ENCODE measurements around the gene LGALSL.

The LGALSL gene

GRCh38 chr2:64469261-64469660 lies 15.3 kb downstream of the LGALSL start:
- Mint-ChIP-seq H3K4me1 (ENCODE audit: low read depth in 2 of 2) (no peaks in the 10 kb centered on the region), H3K9me3 (no peaks in the 10 kb centered on the region), H3K27ac (no peak overlapping the region), H3K4me3 (no peak overlapping the region), H3K27me3 (peaks cover 0 to 24% of the 10 kb centered on the region in 2 donors), H3K36me3 (ENCODE audit: insufficient read depth) (peaks cover 3% of the 10 kb centered on the region)
- DNase-seq, result no peak
- ATAC-seq (replicated peaks), result no peak

GRCh38 chr2:64470071-64470470 lies 16.1 kb downstream of the LGALSL start:
- Mint-ChIP-seq H3K36me3 (ENCODE audit: insufficient read depth) (peaks cover 3% of the 10 kb centered on the region), H3K9me3 (no peaks in the 10 kb centered on the region), H3K27ac (no peak overlapping the region), H3K4me1 (ENCODE audit: low read depth in 2 of 2) (no peaks in the 10 kb centered on the region), H3K27me3 (peaks cover 6 to 30% of the 10 kb centered on the region in 2 donors), H3K4me3 (no peak overlapping the region)
- DNase-seq, result no peak
- no peak for ATAC-seq (replicated peaks)

- Mint-ChIP-seq H3K4me1 (ENCODE audit: low read depth in 2 of 2) (no peaks in the 10 kb centered on the region), H3K36me3 (ENCODE audit: insufficient read depth) (peaks cover 3% of the 10 kb centered on the region), H3K9me3 (no peaks in the 10 kb centered on the region), H3K27me3 (peaks cover 6 to 30% of the 10 kb centered on the region in 2 donors), H3K4me3 (no peak overlapping the region), H3K27ac (no peak overlapping the region)
- ATAC-seq (replicated peaks), result no peak
- DNase-seq, result no peak
Observed at GRCh38 chr2:64470766-64471295, 16.9 kb downstream of the LGALSL start.

GRCh38 chr2:64471600-64471999 lies 17.6 kb downstream of the LGALSL start:
- Mint-ChIP-seq H3K4me3 (no peak overlapping the region), H3K27ac (no peak overlapping the region), H3K27me3 (peaks cover 6 to 30% of the 10 kb centered on the region in 2 donors), H3K36me3 (ENCODE audit: insufficient read depth) (peaks cover 3% of the 10 kb centered on the region), H3K4me1 (ENCODE audit: low read depth in 2 of 2) (no peaks in the 10 kb centered on the region), H3K9me3 (no peaks in the 10 kb centered on the region)
- no peak for DNase-seq
- no peak for ATAC-seq (replicated peaks)

- DNase-seq (no peak), ATAC-seq (replicated peaks) (no peak)
- Mint-ChIP-seq H3K27ac (no peak overlapping the region), H3K4me1 (ENCODE audit: low read depth in 2 of 2) (no peaks in the 10 kb centered on the region), H3K9me3 (no peaks in the 10 kb centered on the region), H3K4me3 (no peak overlapping the region), H3K27me3 (peaks cover 6 to 30% of the 10 kb centered on the region in 2 donors), H3K36me3 (ENCODE audit: insufficient read depth) (peaks cover 3% of the 10 kb centered on the region)
Observed at GRCh38 chr2:64472881-64473280, 18.9 kb downstream of the LGALSL start.

GRCh38 chr2:64474121-64474571 lies 20.2 kb downstream of the LGALSL start:
- H3K27me3 Mint-ChIP-seq, result peaks cover 6 to 29% of the 10 kb centered on the region in 2 donors
- no peak overlapping the region for H3K27ac Mint-ChIP-seq
- no peaks in the 10 kb centered on the region for H3K9me3 Mint-ChIP-seq
- ATAC-seq (replicated peaks) (no peak), DNase-seq (no peak)
- H3K36me3 Mint-ChIP-seq (ENCODE audit: insufficient read depth), result no peaks in the 10 kb centered on the region
- H3K4me3 Mint-ChIP-seq, result no peak overlapping the region
- no peaks in the 10 kb centered on the region for H3K4me1 Mint-ChIP-seq (ENCODE audit: low read depth in 2 of 2)

GRCh38 chr2:64474636-64475035 lies 20.7 kb downstream of the LGALSL start:
- Mint-ChIP-seq H3K36me3 (ENCODE audit: insufficient read depth) (no peaks in the 10 kb centered on the region), H3K9me3 (no peaks in the 10 kb centered on the region), H3K4me3 (no peak overlapping the region), H3K27me3 (peaks cover 6 to 24% of the 10 kb centered on the region in 2 donors), H3K27ac (no peak overlapping the region), H3K4me1 (ENCODE audit: low read depth in 2 of 2) (no peaks in the 10 kb centered on the region)
- DNase-seq, result no peak
- no peak for ATAC-seq (replicated peaks)

- Mint-ChIP-seq H3K36me3 (ENCODE audit: insufficient read depth) (no peaks in the 10 kb centered on the region), H3K27ac (no peak overlapping the region), H3K27me3 (peaks cover 6 to 22% of the 10 kb centered on the region in 2 donors), H3K4me1 (ENCODE audit: low read depth in 2 of 2) (no peaks in the 10 kb centered on the region), H3K9me3 (no peaks in the 10 kb centered on the region), H3K4me3 (no peak overlapping the region)
- DNase-seq, result no peak
- ATAC-seq (replicated peaks), result no peak
Observed at GRCh38 chr2:64477037-64477436, 23.1 kb downstream of the LGALSL start.

- H3K4me3 Mint-ChIP-seq, result no peak overlapping the region
- ATAC-seq (replicated peaks) (no peak), DNase-seq (no peak)
- no peak overlapping the region for H3K27ac Mint-ChIP-seq
- H3K27me3 Mint-ChIP-seq, result peaks cover 6 to 17% of the 10 kb centered on the region in 2 donors
- H3K4me1 Mint-ChIP-seq (ENCODE audit: low read depth in 2 of 2), result no peaks in the 10 kb centered on the region
- H3K9me3 Mint-ChIP-seq, result no peaks in the 10 kb centered on the region
- no peaks in the 10 kb centered on the region for H3K36me3 Mint-ChIP-seq (ENCODE audit: insufficient read depth)
Observed at GRCh38 chr2:64477979-64478378, 24.0 kb downstream of the LGALSL start.

GRCh38 chr2:64478502-64479230 lies 24.7 kb downstream of the LGALSL start:
- H3K9me3 Mint-ChIP-seq, result no peaks in the 10 kb centered on the region
- no peaks in the 10 kb centered on the region for H3K36me3 Mint-ChIP-seq (ENCODE audit: insufficient read depth)
- H3K4me3 Mint-ChIP-seq, result no peak overlapping the region
- ATAC-seq (replicated peaks) (no peak), DNase-seq (no peak)
- no peaks in the 10 kb centered on the region for H3K4me1 Mint-ChIP-seq (ENCODE audit: low read depth in 2 of 2)
- peaks cover 6 to 10% of the 10 kb centered on the region in 2 donors for H3K27me3 Mint-ChIP-seq
- no peak overlapping the region for H3K27ac Mint-ChIP-seq

- Mint-ChIP-seq H3K4me3 (no peak overlapping the region), H3K27ac (no peak overlapping the region), H3K4me1 (ENCODE audit: low read depth in 2 of 2) (no peaks in the 10 kb centered on the region), H3K27me3 (peaks cover 4% of the 10 kb centered on the region in 2 donors), H3K9me3 (no peaks in the 10 kb centered on the region), H3K36me3 (ENCODE audit: insufficient read depth) (no peaks in the 10 kb centered on the region)
- no peak for ATAC-seq (replicated peaks)
- no peak for DNase-seq
Observed at GRCh38 chr2:64479259-64480117, 25.5 kb downstream of the LGALSL start.

- no peak overlapping the region for H3K4me3 Mint-ChIP-seq
- no peaks in the 10 kb centered on the region for H3K36me3 Mint-ChIP-seq (ENCODE audit: insufficient read depth)
- H3K27ac Mint-ChIP-seq, result no peak overlapping the region
Observed at GRCh38 chr2:64481665-64482064, 27.7 kb downstream of the LGALSL start.

GRCh38 chr2:64482243-64482642 lies 28.3 kb downstream of the LGALSL start:
- ATAC-seq (replicated peaks), result no peak
- no peaks in the 10 kb centered on the region for H3K9me3 Mint-ChIP-seq
- DNase-seq, result no peak
- peaks cover 6 to 11% of the 10 kb centered on the region in 2 donors for H3K27me3 Mint-ChIP-seq
- H3K36me3 Mint-ChIP-seq (ENCODE audit: insufficient read depth), result no peaks in the 10 kb centered on the region
- H3K27ac Mint-ChIP-seq, result no peak overlapping the region
- no peaks in the 10 kb centered on the region for H3K4me1 Mint-ChIP-seq (ENCODE audit: low read depth in 2 of 2)
- no peak overlapping the region for H3K4me3 Mint-ChIP-seq

More at GRCh38 chr2:64481665-64482064, 27.7 kb downstream of the LGALSL start:
- Mint-ChIP-seq H3K4me1 (ENCODE audit: low read depth in 2 of 2) (no peaks in the 10 kb centered on the region), H3K27me3 (peaks cover 1 to 7% of the 10 kb centered on the region in 2 donors), H3K9me3 (no peaks in the 10 kb centered on the region)
- ATAC-seq (replicated peaks) (no peak), DNase-seq (no peak)
